Stimulated activated CD8-positive, alpha-beta memory T cell treated with anti-CD3 and anti-CD28 coated beads, Interleukin-15, amount 100 ng/mL, for 24 hours (primary cell): ENCODE measurements around the gene HIP1.
"Not testable (repeated sequence)": the region's sequence is repeated elsewhere in the genome, so short reads cannot be mapped to it uniquely, and the experiment has no call there.

Experiments used
- DNase-seq: peaks from one replicate; pipeline ENCODE4 v3.0.0-alpha.2; 2020; ENCODE audit warnings: low read depth

Gene HIP1

GRCh38 chr7:75609416-75609815 is 129.3 kb downstream of the HIP1 start:
- not testable (repeated sequence) for DNase-seq

GRCh38 chr7:75608451-75609122 is 130.2 kb downstream of the HIP1 start:
- no peak for DNase-seq

- no peak for DNase-seq
Observed at GRCh38 chr7:75604408-75604807, 134.3 kb downstream of the HIP1 start.

GRCh38 chr7:75602831-75603230 is 135.9 kb downstream of the HIP1 start:
- DNase-seq, result not testable (repeated sequence)

- no peak for DNase-seq
Observed at GRCh38 chr7:75601539-75601938, 137.2 kb downstream of the HIP1 start.

GRCh38 chr7:75600748-75601147 is 138.0 kb downstream of the HIP1 start:
- not testable (repeated sequence) for DNase-seq

- DNase-seq, result no peak
Observed at GRCh38 chr7:75599244-75599781, 139.4 kb downstream of the HIP1 start.

- no peak for DNase-seq
Observed at GRCh38 chr7:75596727-75597614, 141.8 kb downstream of the HIP1 start.

- no peak for DNase-seq
Observed at GRCh38 chr7:75595766-75596165, 143.0 kb downstream of the HIP1 start.

GRCh38 chr7:75593500-75594184 is 145.1 kb downstream of the HIP1 start:
- not testable (repeated sequence) for DNase-seq

GRCh38 chr7:75591467-75592255 is 147.1 kb downstream of the HIP1 start:
- DNase-seq, result no peak

- DNase-seq, result no peak
Observed at GRCh38 chr7:75590373-75591005, 148.3 kb downstream of the HIP1 start.

- DNase-seq, result no peak
Observed at GRCh38 chr7:75584354-75584753, 154.4 kb downstream of the HIP1 start.

GRCh38 chr7:75583255-75583654 is 155.5 kb downstream of the HIP1 start:
- DNase-seq, result no peak

GRCh38 chr7:75579899-75580298 is 158.8 kb downstream of the HIP1 start:
- DNase-seq, result no peak

GRCh38 chr7:75578081-75578480 is 160.7 kb downstream of the HIP1 start:
- no peak for DNase-seq

GRCh38 chr7:75575488-75576121 is 163.1 kb downstream of the HIP1 start:
- no peak for DNase-seq

- no peak for DNase-seq
Observed at GRCh38 chr7:75573477-75574019, 165.2 kb downstream of the HIP1 start.

- DNase-seq, result no peak
Observed at GRCh38 chr7:75572814-75573213, 165.9 kb downstream of the HIP1 start.

- DNase-seq, result no peak
Observed at GRCh38 chr7:75572396-75572795, 166.3 kb downstream of the HIP1 start.
